SK-N-SH treated with all-trans-retinoic acid at 6 μM for 48 hours (cell line): ENCODE data around the gene SCO1.

Experiments
- ATAC-seq: fragments of 200-7000 bp; cut with Tn5 transposase; 3 replicates; pipeline ENCODE4 v1.9.1; 2020; ENCODE audit warnings: mild to moderate bottlenecking, moderate library complexity
- ARNTL ChIP-seq: fragments of 450-650 bp; formaldehyde crosslinking; IDR thresholded peaks from 2 replicates; pipeline ENCODE4 v1.5.0; 2020; ENCODE audit warnings: low read depth, mild to moderate bottlenecking, moderate library complexity, borderline replicate concordance
- BACH2 ChIP-seq: fragments of 250-450 bp; sonication (Bioruptor Pico); IDR thresholded peaks from 2 replicates; pipeline ENCODE4 v1.9.0; 2021; ENCODE audit warnings: mild to moderate bottlenecking, borderline replicate concordance
- CREB5 ChIP-seq: fragments of 250-450 bp; sonication (Bioruptor Pico); IDR thresholded peaks from 2 replicates; pipeline ENCODE4 v1.5.1; 2020; ENCODE audit warnings: low read depth, mild to moderate bottlenecking, moderate library complexity
- CSDC2 ChIP-seq: fragments of 250-450 bp; sonication (Bioruptor Pico); IDR thresholded peaks from 2 replicates; pipeline ENCODE4 v1.5.0; 2020; ENCODE audit warnings: mild to moderate bottlenecking, moderate library complexity
- CSRNP3 ChIP-seq: fragments of 250-450 bp; sonication (Bioruptor Pico); IDR thresholded peaks from 2 replicates; pipeline ENCODE4 v1.5.1; 2021; ENCODE audit warnings: mild to moderate bottlenecking, moderate library complexity
- ESRRG ChIP-seq: fragments of 250-450 bp; sonication (Bioruptor Pico); IDR thresholded peaks from 2 replicates; pipeline ENCODE4 v1.6.1; 2021; ENCODE audit warnings: mild to moderate bottlenecking
- GLIS3 ChIP-seq: fragments of 250-450 bp; sonication (Bioruptor Pico); IDR thresholded peaks from 2 replicates; pipeline ENCODE4 v1.5.0; 2020; ENCODE audit warnings: mild to moderate bottlenecking, moderate library complexity
- ISL1 ChIP-seq: fragments of 250-450 bp; sonication (Bioruptor Pico); IDR thresholded peaks from 2 replicates; pipeline ENCODE4 v2.1.2; 2022; ENCODE audit warnings: mild to moderate bottlenecking, moderate library complexity
- OSR1 ChIP-seq: fragments of 250-450 bp; sonication (Bioruptor Pico); IDR thresholded peaks from 2 replicates; pipeline ENCODE4 v1.8.0; 2022; ENCODE audit warnings: moderate library complexity, mild to moderate bottlenecking, inconsistent platforms
- PATZ1 ChIP-seq: fragments of 250-450 bp; sonication (Bioruptor Pico); IDR thresholded peaks from 2 replicates; pipeline ENCODE4 v1.8.0; 2020; ENCODE audit warnings: mild to moderate bottlenecking, moderate library complexity, borderline replicate concordance
- SNAI2 ChIP-seq: fragments of 250-450 bp; sonication (Bioruptor Pico); IDR thresholded peaks from 2 replicates; pipeline ENCODE4 v1.5.0; 2020; ENCODE audit warnings: mild to moderate bottlenecking, moderate library complexity
- TCF4 ChIP-seq: fragments of 250-450 bp; sonication (Bioruptor Pico); IDR thresholded peaks from 2 replicates; pipeline ENCODE4 v1.8.0; 2021; ENCODE audit warnings: mild to moderate bottlenecking, moderate library complexity, borderline replicate concordance
- TOX ChIP-seq: fragments of 250-450 bp; sonication (Bioruptor Pico); IDR thresholded peaks from 2 replicates; pipeline ENCODE4 v1.8.0; 2021; ENCODE audit warnings: mild to moderate bottlenecking, moderate library complexity, borderline replicate concordance
- TSHZ2 ChIP-seq: fragments of 250-450 bp; sonication (Bioruptor Pico); IDR thresholded peaks from 2 replicates; pipeline ENCODE4 v1.5.0; 2020; ENCODE audit warnings: mild to moderate bottlenecking, moderate library complexity
- ZFP3 ChIP-seq: fragments of 250-450 bp; sonication (Bioruptor Pico); IDR thresholded peaks from 2 replicates; pipeline ENCODE4 v1.5.0; 2020; ENCODE audit warnings: mild to moderate bottlenecking, moderate library complexity
- ZFP30 ChIP-seq: fragments of 450-650 bp; formaldehyde crosslinking; IDR thresholded peaks from 2 replicates; pipeline ENCODE4 v1.5.0; 2022; ENCODE audit warnings: mild to moderate bottlenecking, moderate library complexity
- ZNF565 ChIP-seq: fragments of 450-650 bp; formaldehyde crosslinking; conservative IDR thresholded peaks from 2 replicates; pipeline ENCODE4 v1.5.0; 2020; ENCODE audit warnings: low read depth, mild to moderate bottlenecking, moderate library complexity
- ZNF70 ChIP-seq: fragments of 450-650 bp; formaldehyde crosslinking; IDR thresholded peaks from 2 replicates; pipeline ENCODE4 v1.5.0; 2020; ENCODE audit warnings: mild to moderate bottlenecking, moderate library complexity

The SCO1 gene

GRCh38 chr17:10687499-10687898 lies 9.8 kb downstream of the SCO1 start (continued):
- TF ChIP-seq CREB5 (CRISPR knock-in tag) = no peak
- TF ChIP-seq ESRRG = no peak

GRCh38 chr17:10683853-10684252 lies 13.5 kb downstream of the SCO1 start:
- TF ChIP-seq TOX (CRISPR knock-in tag) = no peak
- no peak for TF ChIP-seq ESRRG
- TF ChIP-seq ARNTL (CRISPR knock-in tag) = no peak
- TF ChIP-seq TCF4 (CRISPR knock-in tag) = no peak
- ATAC-seq = peak; percentile 31; the same call in 1 of the 3 replicates

GRCh38 chr17:10681866-10682446 lies 15.4 kb downstream of the SCO1 start:
- TF ChIP-seq ZFP30 (no peak), ISL1 (CRISPR knock-in tag) (peak; percentile 83)
- ATAC-seq = peak; percentile 93

GRCh38 chr17:10674704-10675103 lies 22.6 kb downstream of the SCO1 start:
- TF ChIP-seq TOX (CRISPR knock-in tag) (no peak), SNAI2 (CRISPR knock-in tag) (no peak), CREB5 (CRISPR knock-in tag) (no peak), PATZ1 (CRISPR knock-in tag) (no peak), ESRRG (no peak)
- TF ChIP-seq, all 23 proteins: peak for 0
- no peak; the same call in 2 of the 3 replicates for ATAC-seq

- no peak for TF ChIP-seq OSR1 (CRISPR knock-in tag)
- no peak for TF ChIP-seq TCF4 (CRISPR knock-in tag)
- no peak for TF ChIP-seq ZNF565 (CRISPR knock-in tag)
- no peak for TF ChIP-seq GLIS3 (CRISPR knock-in tag)
- no peak for TF ChIP-seq ISL1 (CRISPR knock-in tag)
- no peak for TF ChIP-seq CSRNP3
- TF ChIP-seq ESRRG = no peak
- TF ChIP-seq TSHZ2 (CRISPR knock-in tag) = no peak
- no peak for TF ChIP-seq CSDC2 (CRISPR knock-in tag)
Measured at GRCh38 chr17:10673312-10673711, 24.0 kb downstream of the SCO1 start.

GRCh38 chr17:10668775-10669174 lies 28.6 kb downstream of the SCO1 start:
- TF ChIP-seq ZNF70 (CRISPR knock-in tag) (no peak), BACH2 (CRISPR knock-in tag) (no peak), ZFP3 (CRISPR knock-in tag) (no peak), SNAI2 (CRISPR knock-in tag) (no peak)
- peak; percentile 82 for ATAC-seq

More at GRCh38 chr17:10673312-10673711, 24.0 kb downstream of the SCO1 start:
- no peak for ATAC-seq
